ENCODE data around the gene MARK2.

Gene MARK2

GRCh38 chr11:63908631-63909401 lies 69.9 kb downstream of the MARK2 start:
- Mint-ChIP-seq H3K27ac (peak overlapping the region; percentile 47 to 68 (median 49)), H3K27me3 (ENCODE audit: low read depth) (no peaks in the 10 kb centered on the region), H3K9me3 (no peaks in the 10 kb centered on the region), H3K4me1 (peaks cover 34% of the 10 kb centered on the region), H3K36me3 (ENCODE audit: low read depth) (peaks cover 21% of the 10 kb centered on the region), H3K4me3 (peak overlapping the region in 2 of 3 experiments; percentile 39 to 41)
- TF ChIP-seq CTCF (IDR thresholded peaks at IDR 0.05; ENCODE audit: unreplicated experiment in 3 of 3), result no peak

- Mint-ChIP-seq H3K4me3 (peak overlapping the region in 1 of 3 experiments; percentile 40), H3K9me3 (no peaks in the 10 kb centered on the region), H3K27me3 (ENCODE audit: low read depth) (no peaks in the 10 kb centered on the region), H3K27ac (peak overlapping the region; percentile 40 to 59 (median 46)), H3K36me3 (ENCODE audit: low read depth) (peaks cover 18% of the 10 kb centered on the region), H3K4me1 (peaks cover 34% of the 10 kb centered on the region)
- no peak for TF ChIP-seq CTCF (IDR thresholded peaks at IDR 0.05; ENCODE audit: unreplicated experiment in 3 of 3)
These were observed 70.9 kb downstream of the MARK2 start for GRCh38 chr11:63909591-63910506.

- no peak for TF ChIP-seq CTCF (IDR thresholded peaks at IDR 0.05; ENCODE audit: unreplicated experiment in 3 of 3)
These were observed 71.8 kb downstream of the MARK2 start for GRCh38 chr11:63910675-63911074.

GRCh38 chr11:63911440-63911839 lies 72.5 kb downstream of the MARK2 start:
- Mint-ChIP-seq H3K4me1 (peaks cover 34% of the 10 kb centered on the region), H3K36me3 (ENCODE audit: low read depth) (peaks cover 7% of the 10 kb centered on the region), H3K27ac (peak overlapping the region in 2 of 3 experiments; percentile 11 to 68), H3K4me3 (no peak overlapping the region), H3K27me3 (ENCODE audit: low read depth) (no peaks in the 10 kb centered on the region), H3K9me3 (no peaks in the 10 kb centered on the region)
- TF ChIP-seq CTCF (IDR thresholded peaks at IDR 0.05; ENCODE audit: unreplicated experiment in 3 of 3), result no peak

More at GRCh38 chr11:63910675-63911074, 71.8 kb downstream of the MARK2 start:
- no peaks in the 10 kb centered on the region for H3K9me3 Mint-ChIP-seq
- peak overlapping the region; percentile 68 to 81 (median 80) for H3K27ac Mint-ChIP-seq
- H3K36me3 Mint-ChIP-seq (ENCODE audit: low read depth), result peaks cover 11% of the 10 kb centered on the region
- peak overlapping the region in 1 of 3 experiments; percentile 32 for H3K4me3 Mint-ChIP-seq
- no peaks in the 10 kb centered on the region for H3K27me3 Mint-ChIP-seq (ENCODE audit: low read depth)
- H3K4me1 Mint-ChIP-seq, result peaks cover 34% of the 10 kb centered on the region

GRCh38 chr11:63911876-63912275 lies 73.0 kb downstream of the MARK2 start:
- Mint-ChIP-seq H3K4me1 (peaks cover 32% of the 10 kb centered on the region), H3K36me3 (ENCODE audit: low read depth) (peaks cover 7% of the 10 kb centered on the region), H3K27me3 (ENCODE audit: low read depth) (no peaks in the 10 kb centered on the region), H3K9me3 (no peaks in the 10 kb centered on the region), H3K4me3 (no peak overlapping the region), H3K27ac (no peak overlapping the region)
- no peak for TF ChIP-seq CTCF (IDR thresholded peaks at IDR 0.05; ENCODE audit: unreplicated experiment in 3 of 3)

All from nephron (organoid).